Liver (tissue), 3 donors: ENCODE data around the gene LGR6.

Source experiments
- FOXA1 ChIP-seq: IDR thresholded peaks from 2 replicates; pipeline ENCODE4 v1.6.1; 2016; ENCODE audit warnings: antibody characterized with exemption
- GABPA ChIP-seq, 2 donors: IDR thresholded peaks in 1 of 2; conservative IDR thresholded peaks in 1 of 2; 2 replicates each; pipeline ENCODE4 v1.6.1; 2016; ENCODE audit warnings: antibody characterized with exemption in 2 of 2, mild to moderate bottlenecking in 1 of 2, moderate library complexity in 1 of 2
- RAD21 ChIP-seq, 2 donors: IDR thresholded peaks; 2 replicates each; pipeline ENCODE4 v1.6.1; 2016; ENCODE audit warnings: antibody characterized with exemption in 2 of 2, mild to moderate bottlenecking in 2 of 2
- YY1 ChIP-seq: IDR thresholded peaks from 2 replicates; pipeline ENCODE4 v1.6.1; 2016; ENCODE audit warnings: antibody characterized with exemption, mild to moderate bottlenecking
- TF ChIP-seq, protein P1 (sequence below): fragments of 150-350 bp; IDR thresholded peaks from 2 replicates; pipeline ENCODE4 v1.5.1; 2017; ENCODE audit warnings: improper control_type of control experiment, low read depth, low read length; ENCODE audit not compliant: missing input control
- TF ChIP-seq, protein P2 (sequence below): IDR thresholded peaks from 2 replicates; pipeline ENCODE4 v1.6.1; 2016; ENCODE audit warnings: antibody characterized with exemption, mild to moderate bottlenecking
- donor health status: healthy.
- donor health status: healthy.

DNA sequence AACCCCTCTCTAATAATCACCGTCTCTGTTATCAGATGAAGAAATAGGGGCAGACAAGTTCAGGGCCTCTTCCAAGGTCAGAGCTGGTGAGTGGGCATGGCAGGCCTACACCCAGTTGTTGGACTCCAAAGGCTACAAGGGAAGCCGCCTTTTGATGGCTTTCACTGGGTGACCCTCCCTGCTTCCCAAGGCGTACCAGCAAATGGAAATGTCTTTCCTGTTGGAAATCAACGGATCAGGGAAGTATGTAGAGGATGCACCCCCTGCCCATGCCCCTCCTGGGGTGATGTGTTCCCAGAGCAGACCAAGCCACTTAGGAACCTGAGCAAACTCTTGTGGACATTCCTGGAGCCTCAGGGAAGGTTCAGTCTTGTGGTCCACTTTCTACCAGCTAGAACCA lies 47.4 kb downstream of the LGR6 start:
- no peak for TF ChIP-seq GABPA (IDR thresholded peaks at IDR 0.05 in 1 of 2, conservative IDR thresholded peaks at IDR 0.05 in 1 of 2)
- TF ChIP-seq, protein P1, sequence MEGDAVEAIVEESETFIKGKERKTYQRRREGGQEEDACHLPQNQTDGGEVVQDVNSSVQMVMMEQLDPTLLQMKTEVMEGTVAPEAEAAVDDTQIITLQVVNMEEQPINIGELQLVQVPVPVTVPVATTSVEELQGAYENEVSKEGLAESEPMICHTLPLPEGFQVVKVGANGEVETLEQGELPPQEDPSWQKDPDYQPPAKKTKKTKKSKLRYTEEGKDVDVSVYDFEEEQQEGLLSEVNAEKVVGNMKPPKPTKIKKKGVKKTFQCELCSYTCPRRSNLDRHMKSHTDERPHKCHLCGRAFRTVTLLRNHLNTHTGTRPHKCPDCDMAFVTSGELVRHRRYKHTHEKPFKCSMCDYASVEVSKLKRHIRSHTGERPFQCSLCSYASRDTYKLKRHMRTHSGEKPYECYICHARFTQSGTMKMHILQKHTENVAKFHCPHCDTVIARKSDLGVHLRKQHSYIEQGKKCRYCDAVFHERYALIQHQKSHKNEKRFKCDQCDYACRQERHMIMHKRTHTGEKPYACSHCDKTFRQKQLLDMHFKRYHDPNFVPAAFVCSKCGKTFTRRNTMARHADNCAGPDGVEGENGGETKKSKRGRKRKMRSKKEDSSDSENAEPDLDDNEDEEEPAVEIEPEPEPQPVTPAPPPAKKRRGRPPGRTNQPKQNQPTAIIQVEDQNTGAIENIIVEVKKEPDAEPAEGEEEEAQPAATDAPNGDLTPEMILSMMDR: no peak
- no peak for TF ChIP-seq FOXA1
- no peak for TF ChIP-seq YY1
- TF ChIP-seq, protein P2, sequence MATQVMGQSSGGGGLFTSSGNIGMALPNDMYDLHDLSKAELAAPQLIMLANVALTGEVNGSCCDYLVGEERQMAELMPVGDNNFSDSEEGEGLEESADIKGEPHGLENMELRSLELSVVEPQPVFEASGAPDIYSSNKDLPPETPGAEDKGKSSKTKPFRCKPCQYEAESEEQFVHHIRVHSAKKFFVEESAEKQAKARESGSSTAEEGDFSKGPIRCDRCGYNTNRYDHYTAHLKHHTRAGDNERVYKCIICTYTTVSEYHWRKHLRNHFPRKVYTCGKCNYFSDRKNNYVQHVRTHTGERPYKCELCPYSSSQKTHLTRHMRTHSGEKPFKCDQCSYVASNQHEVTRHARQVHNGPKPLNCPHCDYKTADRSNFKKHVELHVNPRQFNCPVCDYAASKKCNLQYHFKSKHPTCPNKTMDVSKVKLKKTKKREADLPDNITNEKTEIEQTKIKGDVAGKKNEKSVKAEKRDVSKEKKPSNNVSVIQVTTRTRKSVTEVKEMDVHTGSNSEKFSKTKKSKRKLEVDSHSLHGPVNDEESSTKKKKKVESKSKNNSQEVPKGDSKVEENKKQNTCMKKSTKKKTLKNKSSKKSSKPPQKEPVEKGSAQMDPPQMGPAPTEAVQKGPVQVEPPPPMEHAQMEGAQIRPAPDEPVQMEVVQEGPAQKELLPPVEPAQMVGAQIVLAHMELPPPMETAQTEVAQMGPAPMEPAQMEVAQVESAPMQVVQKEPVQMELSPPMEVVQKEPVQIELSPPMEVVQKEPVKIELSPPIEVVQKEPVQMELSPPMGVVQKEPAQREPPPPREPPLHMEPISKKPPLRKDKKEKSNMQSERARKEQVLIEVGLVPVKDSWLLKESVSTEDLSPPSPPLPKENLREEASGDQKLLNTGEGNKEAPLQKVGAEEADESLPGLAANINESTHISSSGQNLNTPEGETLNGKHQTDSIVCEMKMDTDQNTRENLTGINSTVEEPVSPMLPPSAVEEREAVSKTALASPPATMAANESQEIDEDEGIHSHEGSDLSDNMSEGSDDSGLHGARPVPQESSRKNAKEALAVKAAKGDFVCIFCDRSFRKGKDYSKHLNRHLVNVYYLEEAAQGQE: no peak
- TF ChIP-seq RAD21 (IDR thresholded peaks at IDR 0.05): no peak
